Activated T-cell treated with anti-CD3 and anti-CD28 coated beads, Interleukin-2, amount 50 U/mL, for 48 hours (primary cell): ENCODE measurements around the gene PDE11A.
A peak's percentile ranks its signal among the peaks of the same experiment; 100 is the strongest.
"Not testable (repeated sequence)": the region's sequence is repeated elsewhere in the genome, so short reads cannot be mapped to it uniquely, and the experiment has no call there.

ENCODE experiments used
- DNase-seq, 2 experiments: peaks; one replicate each; pipeline ENCODE4 v3.0.0-alpha.2; 2020

The PDE11A gene

GRCh38 chr2:177808984-177809809 lies 263.4 kb downstream of the PDE11A start:
- no peak for DNase-seq

DNA sequence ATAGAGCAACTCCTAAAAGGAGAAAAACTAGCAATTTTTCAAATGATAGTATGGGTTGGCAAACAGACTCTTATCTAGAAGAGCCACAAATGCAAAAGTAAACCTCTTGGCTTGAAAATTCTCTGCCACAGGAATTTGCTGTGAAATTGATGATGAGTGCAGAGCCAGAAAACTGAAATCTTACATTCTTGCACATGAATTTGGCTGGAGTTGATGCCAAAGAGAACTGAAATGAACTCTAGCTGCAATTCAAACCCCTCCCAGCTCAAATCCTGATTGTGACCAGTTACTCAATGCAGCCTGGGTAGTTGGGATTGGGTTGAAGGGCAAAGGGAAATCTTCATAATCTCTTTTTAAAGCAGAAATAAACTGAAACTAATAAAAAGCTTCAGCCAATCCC lies 266.6 kb downstream of the PDE11A start:
- DNase-seq, result no peak

- no peak for DNase-seq
These were observed 273.0 kb downstream of the PDE11A start for GRCh38 chr2:177799531-177799930.

DNA sequence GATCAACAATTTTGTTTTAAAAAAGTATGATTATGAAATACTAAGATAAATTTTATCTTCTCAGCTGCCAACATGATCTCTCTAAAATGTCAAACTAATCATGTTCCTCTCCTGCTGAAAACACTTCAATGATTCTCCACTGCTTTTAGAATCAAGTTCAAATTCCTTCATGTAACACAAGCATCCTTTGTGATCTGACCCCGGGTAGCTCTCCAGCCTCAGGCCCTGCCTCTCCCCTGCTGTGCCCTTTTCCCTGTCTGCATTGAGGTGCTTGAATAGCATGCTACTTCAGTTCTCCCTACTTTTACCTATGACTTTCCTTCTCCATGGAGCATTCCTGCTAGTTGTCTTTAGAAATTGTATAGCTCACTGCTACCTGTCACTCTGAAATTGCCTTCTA lies 274.8 kb downstream of the PDE11A start:
- DNase-seq, result no peak

DNA sequence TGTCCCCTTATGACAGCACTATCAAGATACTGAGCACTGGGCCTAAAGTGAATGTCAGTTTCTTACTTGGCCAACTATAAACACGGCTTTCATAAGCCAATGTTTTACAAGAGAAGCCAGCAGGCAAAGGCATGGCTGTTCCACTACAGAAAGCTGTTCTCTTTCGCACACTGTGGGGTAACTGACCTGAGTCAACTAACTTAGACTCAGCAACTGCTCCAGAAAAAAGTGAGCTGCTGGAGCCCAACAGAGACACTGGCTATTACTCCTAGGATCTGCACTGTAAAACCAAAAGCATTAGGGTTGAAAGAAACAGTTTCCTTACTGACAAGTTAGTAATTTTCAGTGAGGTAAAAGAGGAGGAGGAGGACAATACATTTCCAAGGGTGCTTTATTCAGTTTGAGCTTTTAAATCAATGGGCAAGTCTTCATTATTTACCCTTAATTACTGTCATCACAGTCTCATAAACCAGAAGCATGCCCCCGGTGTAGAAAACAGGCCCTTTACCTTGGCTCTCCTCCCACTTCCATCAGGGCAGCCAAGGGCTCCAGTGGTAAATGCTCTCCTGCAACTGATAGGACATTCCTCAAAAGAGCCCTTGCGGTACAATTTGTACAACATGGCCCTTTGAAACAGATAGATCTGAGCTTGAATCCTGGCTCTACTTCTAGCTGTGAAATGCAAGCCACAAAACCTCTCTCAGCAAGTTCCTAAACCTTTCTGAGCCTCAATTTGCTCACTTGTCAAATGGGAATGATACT lies 275.7 kb downstream of the PDE11A start:
- DNase-seq, result no peak

DNA sequence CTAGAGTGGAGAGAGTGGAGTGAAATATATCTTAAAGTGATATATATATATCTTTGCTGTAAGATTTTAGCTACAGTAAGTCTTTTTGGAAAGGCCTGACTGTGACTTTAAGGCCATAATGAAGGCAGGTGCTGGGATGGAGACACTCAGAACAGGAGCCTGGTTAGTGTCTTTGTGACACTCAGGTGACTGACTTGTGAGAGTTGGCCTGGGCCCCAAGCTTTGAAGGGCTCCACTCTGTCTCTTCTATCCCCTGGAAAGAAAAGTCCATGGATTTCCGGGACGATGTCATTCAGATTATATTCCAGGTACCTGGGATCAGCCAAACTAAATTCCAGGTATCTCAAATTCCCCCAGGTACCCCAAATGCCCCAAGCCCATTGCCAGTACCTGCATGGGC lies 276.6 kb downstream of the PDE11A start:
- no peak for DNase-seq

DNA sequence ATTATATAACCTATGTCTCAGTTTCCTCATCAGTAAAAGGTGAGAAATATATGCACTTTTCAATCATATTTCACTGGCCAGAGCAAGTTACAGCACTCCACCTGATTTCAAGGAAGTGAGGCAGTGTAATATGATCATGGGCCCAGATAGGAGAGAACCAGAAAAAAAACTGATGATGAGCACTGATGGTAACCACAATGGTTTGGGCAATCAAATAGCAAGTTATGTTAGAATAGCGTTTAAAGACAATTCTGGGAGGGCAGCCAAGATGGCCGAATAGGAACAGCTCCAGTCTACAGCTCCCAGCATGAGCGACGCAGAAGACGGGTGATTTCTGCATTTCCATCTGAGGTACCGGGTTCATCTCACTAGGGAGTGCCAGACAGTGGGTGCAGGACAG lies 287.4 kb downstream of the PDE11A start:
- DNase-seq, result not testable (repeated sequence)

DNA sequence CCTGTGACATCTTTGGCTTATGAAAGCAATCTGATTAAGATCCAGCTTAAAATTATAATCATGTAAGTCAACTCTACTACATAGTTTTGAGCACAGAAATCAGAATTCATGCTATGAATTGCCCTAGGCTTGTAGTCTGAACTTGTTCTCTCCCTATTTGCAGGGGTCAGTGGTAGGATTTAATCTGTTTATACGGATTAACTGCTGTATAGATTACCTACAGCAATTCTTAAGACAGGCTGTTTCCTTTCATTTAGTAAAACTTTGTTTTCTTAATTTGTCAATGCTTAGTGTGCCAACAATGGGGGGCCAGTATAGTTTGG lies 287.9 kb downstream of the PDE11A start:
- DNase-seq, result no peak

DNA sequence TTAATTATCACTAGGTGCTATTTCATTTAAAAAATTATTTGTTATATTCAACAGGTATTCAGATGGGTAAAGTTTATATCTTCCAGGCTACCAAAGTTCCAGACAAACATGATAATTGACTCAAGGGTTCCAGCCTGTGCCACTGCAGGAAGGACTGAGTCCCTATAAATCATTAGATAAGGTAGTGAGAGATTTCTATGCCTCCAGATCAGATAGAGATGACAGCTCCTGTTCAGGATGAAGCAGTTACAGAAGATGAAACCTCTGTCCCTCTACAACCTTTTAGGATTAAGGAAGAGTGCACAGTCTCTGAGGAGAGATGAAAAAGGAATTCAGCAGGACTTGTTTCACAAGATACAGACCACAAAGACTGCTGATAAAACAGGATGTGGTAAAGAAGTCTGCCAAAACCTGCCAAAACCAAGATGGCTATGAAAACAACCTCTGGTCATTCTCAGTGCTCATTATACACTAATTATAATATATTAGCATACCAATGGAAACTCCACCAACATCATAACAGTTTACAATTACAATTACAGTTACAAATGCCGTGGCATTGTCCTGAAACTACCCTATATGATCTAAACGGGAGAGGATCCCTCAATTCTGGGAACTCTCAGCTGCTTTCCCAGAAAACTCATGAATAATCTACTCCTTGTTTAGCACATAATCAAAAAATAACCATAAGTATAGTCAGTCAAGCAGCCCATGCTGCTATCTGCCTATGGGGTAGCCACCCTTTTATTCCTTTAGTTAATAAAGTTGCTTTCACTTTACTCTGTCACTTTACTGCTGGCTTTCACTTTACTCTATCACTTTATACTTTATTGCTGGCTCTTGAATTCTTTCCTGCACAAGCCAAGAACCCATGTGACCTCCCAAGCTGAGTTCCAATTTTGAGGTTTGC lies 288.5 kb downstream of the PDE11A start:
- no peak for DNase-seq

GRCh38 chr2:177783091-177783490 lies 289.5 kb downstream of the PDE11A start:
- no peak for DNase-seq

DNA sequence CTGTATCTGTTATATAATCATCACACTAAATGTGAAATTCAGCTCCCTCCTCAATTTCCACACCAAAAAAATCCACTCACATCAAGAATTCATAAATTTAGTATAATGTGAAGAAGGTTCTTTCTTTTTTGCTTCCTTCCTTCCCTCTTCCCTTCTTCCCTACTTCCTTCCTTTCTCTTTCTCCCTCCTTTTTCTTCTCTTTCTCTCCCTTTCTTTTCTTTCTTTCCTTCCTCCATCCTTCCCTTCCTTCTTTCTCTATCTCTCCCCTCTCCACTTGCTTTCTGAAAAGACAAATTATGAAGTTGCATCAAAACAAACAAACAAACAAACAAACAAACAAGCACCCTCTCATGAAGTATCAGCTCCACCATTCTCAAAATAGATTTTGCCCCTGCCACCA lies 290.0 kb downstream of the PDE11A start:
- no peak for DNase-seq

DNA sequence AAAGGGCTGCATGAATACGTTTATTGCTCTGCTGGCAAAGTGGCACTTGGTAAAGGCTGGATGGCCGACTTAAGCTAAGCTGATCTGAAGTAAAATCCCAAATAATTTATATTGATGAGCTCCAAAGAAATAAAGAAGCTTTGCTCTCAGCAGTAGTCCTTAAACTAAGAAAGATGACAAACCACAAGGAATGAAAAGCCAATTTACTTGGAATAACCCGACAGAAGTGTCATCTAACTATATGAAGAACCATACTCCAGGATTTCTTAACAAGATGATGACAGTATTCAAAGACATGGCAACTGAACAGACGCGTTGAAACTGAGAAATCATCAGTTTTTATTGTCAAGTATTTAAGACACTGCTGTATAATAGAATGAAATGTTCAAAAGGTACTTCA lies 294.1 kb downstream of the PDE11A start:
- no peak for DNase-seq

GRCh38 chr2:177772529-177772928 lies 300.0 kb downstream of the PDE11A start:
- no peak for DNase-seq

GRCh38 chr2:177771191-177771590 lies 301.4 kb downstream of the PDE11A start:
- DNase-seq, result no peak

DNA sequence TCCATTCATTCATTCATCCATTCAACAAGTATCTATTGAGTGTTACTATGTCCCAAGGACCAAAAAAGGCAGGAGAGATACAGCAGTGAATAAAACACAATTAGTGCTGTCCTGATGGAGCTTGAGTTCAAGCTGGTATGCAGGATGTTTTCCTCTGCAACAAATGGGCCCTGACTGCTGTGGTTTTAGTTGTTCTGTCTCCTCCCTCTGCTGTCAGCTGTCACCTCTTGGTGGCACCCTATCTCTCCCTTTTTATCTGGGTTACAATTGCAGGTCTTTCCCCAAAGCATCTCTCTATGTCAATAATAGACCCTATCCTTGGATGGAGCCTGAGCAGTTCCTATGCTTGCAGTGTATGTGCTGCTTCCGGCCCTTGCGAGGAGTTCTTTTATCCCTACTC lies 304.8 kb downstream of the PDE11A start:
- no peak for DNase-seq

DNA sequence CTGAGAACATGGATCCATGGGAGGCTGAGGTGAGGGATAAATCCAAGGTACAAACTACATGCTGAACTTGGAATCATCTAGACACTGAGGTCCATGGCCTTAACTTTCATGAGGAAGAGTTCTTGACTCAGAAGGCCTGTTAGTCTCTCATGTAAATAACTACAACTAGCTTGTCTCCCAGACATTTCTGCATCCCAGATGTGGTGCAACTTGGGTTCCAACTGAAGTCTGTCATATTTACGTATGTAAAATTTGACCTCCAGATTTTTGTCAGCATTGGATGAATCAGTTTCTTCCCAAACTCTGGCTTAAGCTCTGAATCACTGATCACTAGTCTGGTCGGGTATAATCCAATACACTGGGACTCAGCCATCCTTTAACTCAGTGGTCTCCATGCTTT lies 306.9 kb downstream of the PDE11A start:
- DNase-seq, result no peak

DNA sequence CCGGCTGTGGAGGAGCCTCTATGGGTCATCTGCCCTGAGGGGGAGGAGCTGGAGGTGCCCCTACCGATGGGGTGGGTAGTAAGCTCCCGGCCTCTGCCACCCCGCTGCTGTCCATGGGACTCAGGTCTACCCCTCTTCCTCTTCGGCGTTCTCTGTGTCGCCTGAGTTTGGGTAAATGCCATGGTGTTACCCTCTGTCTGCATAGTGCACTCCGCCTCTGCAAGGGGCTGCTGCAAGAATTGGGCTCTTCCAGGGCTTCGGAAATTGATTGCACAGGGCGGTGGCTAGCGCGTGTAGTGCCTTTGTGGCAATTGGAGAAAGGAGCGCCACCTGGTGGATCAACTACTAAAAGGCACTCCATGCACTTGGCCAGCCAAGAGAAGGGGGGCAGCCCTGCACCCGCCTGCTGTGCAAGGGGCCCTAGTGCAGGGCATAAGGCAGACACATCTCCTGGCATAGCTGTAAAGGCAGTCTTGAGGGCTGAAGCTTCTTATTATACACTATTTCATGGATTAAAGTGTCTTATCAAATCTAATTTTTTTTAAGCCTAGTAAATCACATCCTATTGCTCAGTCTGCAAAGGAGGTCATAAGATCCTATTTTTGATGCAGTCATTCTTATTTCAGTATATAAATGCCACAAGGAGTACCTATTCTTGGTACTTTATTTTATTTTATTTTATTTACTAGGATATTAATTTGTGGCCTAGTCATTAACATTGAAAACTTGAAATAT lies 308.9 kb downstream of the PDE11A start:
- DNase-seq, result peak; percentile 83 to 84

DNA sequence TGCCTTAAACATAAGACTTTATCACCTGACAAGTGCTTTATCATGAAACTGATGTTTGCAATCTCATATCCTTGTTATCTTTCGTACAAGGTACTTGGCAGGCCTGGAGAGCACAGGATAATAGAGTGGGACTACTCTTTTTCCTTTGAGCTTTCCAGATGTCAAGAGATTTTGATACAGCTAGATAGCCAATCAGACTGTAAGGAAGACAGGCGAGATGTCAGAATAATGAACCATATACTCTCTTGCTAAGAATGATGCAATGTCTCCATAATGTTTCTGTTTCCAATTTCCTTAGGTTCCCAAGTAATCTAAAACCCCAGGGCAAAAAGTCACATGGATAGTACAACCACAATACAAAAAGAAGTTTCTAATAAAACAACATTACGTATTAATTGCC lies 313.1 kb downstream of the PDE11A start:
- no peak for DNase-seq

DNA sequence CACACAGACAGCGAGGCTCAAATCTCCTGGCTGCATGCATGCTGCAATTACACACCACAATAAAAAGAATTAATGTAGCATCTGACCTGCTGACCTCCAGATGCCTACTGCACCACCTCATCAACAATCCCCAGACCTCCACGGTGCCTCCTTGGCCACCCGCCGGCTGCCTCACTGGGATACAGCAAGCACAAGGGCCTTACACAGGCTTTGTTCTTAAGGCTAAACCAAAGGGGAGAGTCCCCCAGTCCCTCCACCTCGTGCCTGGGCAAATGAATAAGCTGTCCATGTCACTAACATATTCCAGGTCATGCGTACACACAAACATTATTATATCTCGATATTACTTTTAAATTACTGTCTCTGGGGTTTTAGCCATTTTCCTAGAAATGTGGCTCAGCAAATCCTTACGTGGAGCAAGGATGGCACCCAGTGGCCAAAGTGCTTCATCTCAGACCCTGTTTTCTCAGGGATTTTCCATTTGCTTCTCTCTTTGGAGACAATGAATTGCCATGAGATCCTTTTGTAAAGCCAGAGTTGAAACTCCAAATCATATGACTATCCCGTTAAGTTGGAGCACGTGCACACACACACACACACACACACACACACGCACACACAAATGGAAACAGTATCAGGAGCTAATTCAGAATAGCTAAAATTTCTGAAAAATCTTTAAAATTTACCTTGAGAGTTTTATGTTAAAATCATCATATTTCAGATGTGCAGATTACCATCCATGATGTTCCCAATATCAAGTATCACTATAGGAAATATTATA lies 313.8 kb downstream of the PDE11A start:
- no peak for DNase-seq

- DNase-seq, result no peak
These were observed 316.2 kb downstream of the PDE11A start for GRCh38 chr2:177756336-177756735.

DNA sequence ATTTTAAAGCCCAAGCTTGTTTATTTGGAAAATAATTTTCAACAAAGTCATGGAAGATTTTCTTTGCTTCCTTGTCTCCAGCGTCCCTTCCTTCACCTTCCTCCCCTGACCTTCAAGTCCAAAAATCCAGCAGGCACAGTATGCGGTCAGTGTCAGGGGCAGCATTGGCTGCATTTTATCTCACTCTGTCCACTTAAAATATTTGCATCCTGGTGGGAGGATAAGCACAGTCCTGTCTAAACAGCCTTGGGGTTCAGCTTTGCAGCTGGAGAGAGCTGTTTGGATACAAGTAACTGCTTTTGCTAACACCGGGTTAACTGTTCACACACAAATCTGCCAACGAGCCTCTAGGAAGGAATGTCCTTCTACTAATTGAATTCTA lies 318.1 kb downstream of the PDE11A start:
- DNase-seq, result no peak
